ENCODE measurements around the gene ST3GAL4. TPM values are rescaled to one million over a fixed set of nuclear protein-coding genes. Genes with fewer than 3 reads are reported as not detected.

The ST3GAL4 gene
- total and polyA plus RNA-seq, 2 of the 8 experiments (the other 6 are each of a cell fraction or from before 2014, with no cell fraction given), result 15.6 to 20.0 TPM

DNA sequence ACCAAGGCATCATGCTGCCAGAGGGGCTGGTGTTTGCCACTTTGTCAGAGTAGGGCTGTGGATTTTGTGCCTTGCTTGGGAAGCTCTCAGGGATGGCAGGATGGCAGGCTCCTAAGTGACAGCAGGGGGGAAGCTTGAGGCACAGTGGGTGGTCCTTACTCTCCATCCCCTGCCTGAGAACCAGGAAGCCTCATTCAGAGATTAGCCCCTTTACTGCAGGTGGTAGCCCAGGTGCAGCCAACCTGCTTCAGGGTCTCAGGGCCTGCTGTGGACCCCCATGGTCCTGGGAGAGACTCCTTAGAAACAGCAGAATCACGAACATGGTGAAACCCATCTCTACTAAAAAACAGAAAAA is 8.9 kb upstream of the ST3GAL4 start:
- Histone ChIP-seq H4K20me1 (replicated peaks in 1 of 2; ENCODE audit: control insufficient read depth in 1 of 2, insufficient read depth in 2 of 2, low read length in 2 of 2) (peaks cover 3 to 8% of the 10 kb centered on the region in 2 experiments), H2BK15ac (ENCODE audit: low read length) (no peak overlapping the region), H2BK20ac (ENCODE audit: low read length) (no peak overlapping the region), H3K4me1 (replicated peaks in 1 of 4; ENCODE audit: control insufficient read depth in 3 of 4, insufficient read depth in 4 of 4, low read length in 3 of 4) (peaks cover 0 to 14% (median 6%) of the 10 kb centered on the region in 4 experiments; a peak in 4 of 7 replicates), H4K5ac (ENCODE audit: insufficient read length, low read depth, low read length) (no peak overlapping the region), H2AFZ (ENCODE audit: low read length) (no peak overlapping the region), H3K36me3 (ENCODE audit: control insufficient read depth in 2 of 4, insufficient read depth in 4 of 4, low read length in 3 of 4) (peaks cover 0 to 11% (median 2%) of the 10 kb centered on the region in 4 experiments; a peak in 4 of 8 replicates), H3K9me3 (ENCODE audit: insufficient read depth in 2 of 2, low read depth in 1 of 2, low read length in 1 of 2) (no peaks in the 10 kb centered on the region), H3K18ac (ENCODE audit: extremely low read depth, low read length) (no peak overlapping the region), H4K8ac (ENCODE audit: extremely low read depth, insufficient read depth, low read length) (no peak overlapping the region), H3K14ac (ENCODE audit: insufficient read length) (no peak overlapping the region), H2BK5ac (ENCODE audit: low read depth, low read length) (peak overlapping the region; percentile 40), H3K56ac (replicated peaks; ENCODE audit: insufficient read length, low read depth, low read length) (no peak overlapping the region), H3K27me3 (replicated peaks in 1 of 4; ENCODE audit: control insufficient read depth in 3 of 4, extremely low read depth in 1 of 4, insufficient read depth in 3 of 4, low read length in 3 of 4) (no peaks in the 10 kb centered on the region), H3K23me2 (ENCODE audit: low read depth, low read length) (no peaks in the 10 kb centered on the region), H3K23ac (ENCODE audit: insufficient read length) (no peak overlapping the region), H3K79me1 (ENCODE audit: low read depth, low read length) (peaks cover 4% of the 10 kb centered on the region; the same call in 1 of the 2 replicates), H3K4ac (replicated peaks; ENCODE audit: insufficient read length, low read depth, low read length) (no peak overlapping the region), H3K4me3 (ENCODE audit: extremely low read depth in 1 of 4, insufficient read depth in 2 of 4, low read depth in 3 of 4, low read length in 4 of 4) (no peak overlapping the region), H3K27ac (ENCODE audit: low read depth, low read length) (no peak overlapping the region), H3K9ac (replicated peaks in 1 of 4; ENCODE audit: extremely low read depth in 1 of 4, low read depth in 3 of 4, low read length in 3 of 4) (no peak overlapping the region), H3K4me2 (ENCODE audit: insufficient read depth in 1 of 2, low read depth in 2 of 2, low read length in 2 of 2) (peak overlapping the region in 1 of 2 experiments; percentile 8; a peak in 1 of 4 replicates), H3K79me2 (ENCODE audit: control insufficient read depth in 1 of 2, insufficient read depth in 2 of 2, low read length in 2 of 2) (peaks cover 0 to 7% of the 10 kb centered on the region in 2 experiments; a peak in 1 of 4 replicates), H2BK120ac (replicated peaks; ENCODE audit: low read depth, low read length) (no peak overlapping the region), H4K91ac (replicated peaks; ENCODE audit: insufficient read length, low read length) (no peak overlapping the region), H2BK12ac (ENCODE audit: low read depth, low read length) (no peak overlapping the region), H2AK5ac (ENCODE audit: low read depth, low read length) (no peak overlapping the region)
- no peak for FAIRE-seq
- DNase-seq (ENCODE audit: low read depth in 1 of 2, low spot score in 2 of 2), result no peak
- TF ChIP-seq, protein P1, sequence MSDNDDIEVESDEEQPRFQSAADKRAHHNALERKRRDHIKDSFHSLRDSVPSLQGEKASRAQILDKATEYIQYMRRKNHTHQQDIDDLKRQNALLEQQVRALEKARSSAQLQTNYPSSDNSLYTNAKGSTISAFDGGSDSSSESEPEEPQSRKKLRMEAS (IDR thresholded peaks at IDR 0.05), result no peak
- TF ChIP-seq POLR2AphosphoS5 (IDR thresholded peaks at IDR 0.05; ENCODE audit: low read depth, low read length), result no peak
- TF ChIP-seq JUN (IDR thresholded peaks at IDR 0.05; ENCODE audit: low read depth, low read length), result no peak
- no peak for TF ChIP-seq CBX8 (IDR thresholded peaks at IDR 0.05; ENCODE audit: borderline replicate concordance, low read depth, low read length)
- no peak for TF ChIP-seq TAF7 (optimal IDR thresholded peaks at IDR 0.05; ENCODE audit: borderline replicate concordance, low read depth, low read length)
- TF ChIP-seq KDM1A (IDR thresholded peaks at IDR 0.05; ENCODE audit: borderline replicate concordance, low read length), result no peak
- no peak for TF ChIP-seq RNF2 (IDR thresholded peaks at IDR 0.05; ENCODE audit: borderline replicate concordance, low read depth, low read length, missing control alignments, poor library complexity, severe bottlenecking)
- no peak for TF ChIP-seq BACH1 (IDR thresholded peaks at IDR 0.05; ENCODE audit: low read length)
- ChIA-PET POLR2A (ENCODE audit: partially characterized antibody) (interaction anchor here (1.6 kb wide), 1 partner anchor 11 kb away, joined by 8 read pairs; no protein-coding TSS in a partner anchor), CTCF (ENCODE audit: partially characterized antibody) (no interaction called here)
- 100% methylated on average over 1 of the region's 1 CpG; no CpG with 5 or more reads in 1 of the 2 experiments for whole genome bisulfite sequencing, 2 experiments (ENCODE audit: extremely low coverage in 1 of 2, insufficient coverage in 1 of 2, insufficient read length in 1 of 2, insufficient replicate concordance in 2 of 2, low coverage in 1 of 2, low lambda C conversion rate in 2 of 2, missing lambda C conversion rate in 1 of 2)
